Esophagus muscularis mucosa (tissue), 4 donors: ENCODE data around the gene SOX21. TPM values are rescaled to one million over a fixed set of nuclear protein-coding genes. Genes with fewer than 3 reads are reported as not detected.

Experiments
- DNase-seq: peaks from one replicate; pipeline ENCODE4 v3.0.0-alpha.2; 2017; ENCODE audit errors: extremely low spot score
- H3K27ac ChIP-seq, 4 donors: fragments of 200-600 bp; sonication (generic); replicated peaks in 1 of 4; 1 replicate in 3 of 4; 2 replicates in 1 of 4; pipeline ENCODE4 v1.5.1; 2016 to 2019; ENCODE audit warnings: mild to moderate bottlenecking in 1 of 4
- H3K27me3 ChIP-seq, 4 donors: fragments of 200-600 bp; sonication (generic); one replicate each; pipeline versions ENCODE4 v1.5.1 to v1.6.0; 2016 to 2019
- H3K36me3 ChIP-seq, 4 donors: fragments of 200-600 bp; sonication (generic); one replicate each; pipeline ENCODE4 v1.5.1; 2016 to 2019
- H3K4me1 ChIP-seq, 4 donors: fragments of 200-600 bp; sonication (generic); one replicate each; pipeline ENCODE4 v1.5.1; 2016 to 2019
- H3K4me3 ChIP-seq, 4 donors: fragments of 200-600 bp; sonication (generic); 1 replicate in 2 of 4; 2 replicates in 2 of 4; pipeline ENCODE4 v1.5.1; 2016 to 2019; ENCODE audit warnings: mild to moderate bottlenecking in 4 of 4, moderate library complexity in 1 of 4
- H3K9me3 ChIP-seq, 4 donors: fragments of 200-600 bp; sonication (generic); 1 replicate in 3 of 4; 2 replicates in 1 of 4; pipeline ENCODE4 v1.5.1; 2016 to 2019
- CTCF ChIP-seq, 3 experiments: fragments of 200-600 bp in 2 of 3; fragments of 450-650 bp in 1 of 3; sonication (generic) in 2 of 3; IDR thresholded peaks; one replicate each; pipeline ENCODE4 v1.5.1; 2017 to 2019; ENCODE audit warnings: antibody characterized with exemption in 3 of 3, mild to moderate bottlenecking in 2 of 3, moderate library complexity in 1 of 3
- EP300 ChIP-seq: sonication (generic); formaldehyde crosslinking; IDR thresholded peaks from one replicate; pipeline ENCODE4 v1.6.1; 2017; ENCODE audit warnings: antibody characterized with exemption
- POLR2A ChIP-seq: fragments of 450-650 bp; IDR thresholded peaks from one replicate; pipeline ENCODE4 v1.6.1; 2017; ENCODE audit warnings: antibody characterized with exemption, moderate library complexity, mild to moderate bottlenecking, low read depth
- POLR2AphosphoS5 ChIP-seq, 2 donors: sonication (generic); formaldehyde crosslinking; IDR thresholded peaks; one replicate each; pipeline ENCODE4 v1.6.1; 2017; ENCODE audit warnings: antibody characterized with exemption in 2 of 2
- WGBS: methylation state at CpG from one replicate; pipeline ENCODE4 v1.1.5; 2018; 5-methylcytosine and 5-hydroxymethylcytosine counted together
- intact Hi-C: fragments of 100-400 bp; cut with DNase I; formaldehyde crosslinking; loops from one replicate; pipeline ENCODE4 v1.15.1; 2023
- total RNA-seq, 4 donors: library from RNA; depleted of rRNA; stranded (reverse); fragments of >200 nt; gene quantifications; one replicate each; pipeline versions ENCODE4 v1.1.0 to v1.2.1, GENCODE V29; 2016

SOX21 gene
- total RNA-seq = not detected

- H3K27me3 ChIP-seq = peaks cover 3 to 93% (median 46%) of the 10 kb centered on the region in 4 donors
- TF ChIP-seq POLR2AphosphoS5 (IDR thresholded peaks at IDR 0.05) (no peak), POLR2A (no peak)
- peak; percentile 86 for DNase-seq
- H3K4me1 ChIP-seq = peaks cover 22 to 45% (median 43%) of the 10 kb centered on the region in 4 donors
- WGBS = 2% methylated on average over 36 of the region's 38 CpGs
- H3K36me3 ChIP-seq = no peaks in the 10 kb centered on the region
- H3K27ac ChIP-seq = no peak within 1 kb of the TSS
- intact Hi-C loops = no loop called here
- peak within 1 kb of the TSS; percentile 25 to 46 (median 39) for H3K4me3 ChIP-seq
- no peaks in the 10 kb centered on the region for H3K9me3 ChIP-seq
These were observed at the start of gene SOX21 for GRCh38 chr13:94712287-94712811. Gene SOX21 (minus strand): TSS chr13:94712545. CDS start chr13:94712049, 496 bp downstream.

- intact Hi-C loops = no loop called here
- Histone ChIP-seq H3K4me1 (no peaks in the 10 kb centered on the region), H3K27me3 (peaks cover 0 to 5% (median 0%) of the 10 kb centered on the region in 4 donors), H3K27ac (no peak overlapping the region), H3K9me3 (no peaks in the 10 kb centered on the region), H3K4me3 (no peak overlapping the region), H3K36me3 (no peaks in the 10 kb centered on the region)
- WGBS = 22% methylated on average over 2 of the region's 2 CpGs
- DNase-seq = no peak
- TF ChIP-seq CTCF (IDR thresholded peaks at IDR 0.05) = no peak
- TF ChIP-seq POLR2A = no peak
- no peak for TF ChIP-seq POLR2AphosphoS5 (IDR thresholded peaks at IDR 0.05)
- no peak for TF ChIP-seq EP300
These were observed 49.1 kb upstream of the SOX21 start for GRCh38 chr13:94761407-94761806.

GRCh38 chr13:94759120-94759728 is 46.9 kb upstream of the SOX21 start:
- no peak for DNase-seq
- intact Hi-C loops = no loop called here
- Histone ChIP-seq H3K36me3 (no peaks in the 10 kb centered on the region), H3K27me3 (peaks cover 0 to 5% (median 0%) of the 10 kb centered on the region in 4 donors), H3K9me3 (no peaks in the 10 kb centered on the region), H3K4me3 (no peak overlapping the region), H3K4me1 (no peaks in the 10 kb centered on the region), H3K27ac (no peak overlapping the region)
- TF ChIP-seq POLR2AphosphoS5 (IDR thresholded peaks at IDR 0.05) (no peak), EP300 (no peak), POLR2A (no peak), CTCF (IDR thresholded peaks at IDR 0.05) (no peak)
- 97% methylated on average over 20 of the region's 22 CpGs for WGBS

- no peak for DNase-seq
- H3K9me3 ChIP-seq = no peaks in the 10 kb centered on the region
- H3K36me3 ChIP-seq = no peaks in the 10 kb centered on the region
- H3K4me1 ChIP-seq = no peaks in the 10 kb centered on the region
- TF ChIP-seq EP300 = no peak
- TF ChIP-seq POLR2A = no peak
- no peak for TF ChIP-seq CTCF (IDR thresholded peaks at IDR 0.05)
- TF ChIP-seq POLR2AphosphoS5 (IDR thresholded peaks at IDR 0.05) = no peak
- H3K4me3 ChIP-seq = no peak overlapping the region
- no peak overlapping the region for H3K27ac ChIP-seq
- intact Hi-C loops = no loop called here
- WGBS = 84% methylated on average over 5 of the region's 5 CpGs
- H3K27me3 ChIP-seq = peaks cover 0 to 2% (median 0%) of the 10 kb centered on the region in 4 donors
These were observed 46.2 kb upstream of the SOX21 start for GRCh38 chr13:94758436-94758960.

GRCh38 chr13:94753327-94753726 is 41.0 kb upstream of the SOX21 start:
- no peaks in the 10 kb centered on the region for H3K4me1 ChIP-seq
- no peaks in the 10 kb centered on the region for H3K9me3 ChIP-seq
- no peak for TF ChIP-seq CTCF (IDR thresholded peaks at IDR 0.05)
- TF ChIP-seq EP300 = no peak
- no peak overlapping the region for H3K27ac ChIP-seq
- H3K27me3 ChIP-seq = peaks cover 0 to 2% (median 0%) of the 10 kb centered on the region in 4 donors
- H3K36me3 ChIP-seq = no peaks in the 10 kb centered on the region
- DNase-seq = no peak
- H3K4me3 ChIP-seq = no peak overlapping the region
- intact Hi-C loops = no loop called here
- 70% methylated on average over 1 of the region's 1 CpG for WGBS
